Measurements from ENCODE around the gene RAC3. TPM values are rescaled to one million over a fixed set of nuclear protein-coding genes. Genes with fewer than 3 reads are reported as not detected.

Gene RAC3
- total RNA-seq, 3 donors from 2014 or later (not counting 1 experiment from before 2014, with no cell fraction given): 0.61 to 2.2 (median 2.1) TPM

DNA sequence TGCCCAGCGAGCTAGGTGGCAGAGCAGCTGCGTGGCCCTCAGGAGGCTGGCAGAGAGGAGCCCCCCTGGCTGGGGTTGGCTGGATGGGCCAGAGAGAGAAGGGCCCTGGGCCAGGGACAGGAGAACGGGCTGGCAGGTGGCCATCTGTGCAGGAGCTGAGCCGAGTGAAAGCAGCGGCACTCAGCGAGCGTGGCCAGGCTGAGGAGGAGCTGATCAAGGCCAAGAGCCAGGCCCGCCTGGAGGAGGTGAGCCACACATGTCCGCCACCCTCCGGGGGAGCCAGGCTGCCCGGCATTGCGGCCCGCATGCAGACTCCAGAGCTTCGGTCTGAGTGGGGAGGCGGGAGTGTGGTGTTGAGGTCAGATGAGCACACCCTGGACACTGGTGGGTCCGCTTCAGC lies 2.1 kb upstream of the RAC3 start:
- H3K27ac Mint-ChIP-seq: no peak overlapping the region
- Histone ChIP-seq H3K27ac (ENCODE audit: low read length) (no peak overlapping the region), H3K36me3 (ENCODE audit: control insufficient read depth, insufficient read depth, low read length) (no peaks in the 10 kb centered on the region), H3K9me3 (ENCODE audit: control insufficient read depth, insufficient read depth, low read length) (no peaks in the 10 kb centered on the region), H3K4me3 (ENCODE audit: low read length) (no peak overlapping the region), H3K4me1 (ENCODE audit: control insufficient read depth, insufficient read depth, low read length) (peaks cover 26% of the 10 kb centered on the region), H3K27me3 (ENCODE audit: control insufficient read depth, insufficient read depth, low read length) (peaks cover 6% of the 10 kb centered on the region)
- DNase-seq (no peak), ATAC-seq (no peak)
- TF ChIP-seq, protein P1, sequence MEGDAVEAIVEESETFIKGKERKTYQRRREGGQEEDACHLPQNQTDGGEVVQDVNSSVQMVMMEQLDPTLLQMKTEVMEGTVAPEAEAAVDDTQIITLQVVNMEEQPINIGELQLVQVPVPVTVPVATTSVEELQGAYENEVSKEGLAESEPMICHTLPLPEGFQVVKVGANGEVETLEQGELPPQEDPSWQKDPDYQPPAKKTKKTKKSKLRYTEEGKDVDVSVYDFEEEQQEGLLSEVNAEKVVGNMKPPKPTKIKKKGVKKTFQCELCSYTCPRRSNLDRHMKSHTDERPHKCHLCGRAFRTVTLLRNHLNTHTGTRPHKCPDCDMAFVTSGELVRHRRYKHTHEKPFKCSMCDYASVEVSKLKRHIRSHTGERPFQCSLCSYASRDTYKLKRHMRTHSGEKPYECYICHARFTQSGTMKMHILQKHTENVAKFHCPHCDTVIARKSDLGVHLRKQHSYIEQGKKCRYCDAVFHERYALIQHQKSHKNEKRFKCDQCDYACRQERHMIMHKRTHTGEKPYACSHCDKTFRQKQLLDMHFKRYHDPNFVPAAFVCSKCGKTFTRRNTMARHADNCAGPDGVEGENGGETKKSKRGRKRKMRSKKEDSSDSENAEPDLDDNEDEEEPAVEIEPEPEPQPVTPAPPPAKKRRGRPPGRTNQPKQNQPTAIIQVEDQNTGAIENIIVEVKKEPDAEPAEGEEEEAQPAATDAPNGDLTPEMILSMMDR (IDR thresholded peaks at IDR 0.05): no peak
- H3K4me1 Mint-ChIP-seq: peaks cover 0 to 11% of the 10 kb centered on the region in 2 donors
- intact Hi-C loops (cut with micrococcal nuclease): no loop called here
- WGBS (ENCODE audit: insufficient coverage): 97% methylated on average over 16 of the region's 16 CpGs
- no peaks in the 10 kb centered on the region for H3K36me3 Mint-ChIP-seq
- H3K4me3 Mint-ChIP-seq: peak overlapping the region; percentile 65
- H3K27me3 Mint-ChIP-seq (ENCODE audit: low read depth in 2 of 2): peaks cover 0 to 6% of the 10 kb centered on the region in 2 donors
- no peaks in the 10 kb centered on the region for H3K9me3 Mint-ChIP-seq

DNA sequence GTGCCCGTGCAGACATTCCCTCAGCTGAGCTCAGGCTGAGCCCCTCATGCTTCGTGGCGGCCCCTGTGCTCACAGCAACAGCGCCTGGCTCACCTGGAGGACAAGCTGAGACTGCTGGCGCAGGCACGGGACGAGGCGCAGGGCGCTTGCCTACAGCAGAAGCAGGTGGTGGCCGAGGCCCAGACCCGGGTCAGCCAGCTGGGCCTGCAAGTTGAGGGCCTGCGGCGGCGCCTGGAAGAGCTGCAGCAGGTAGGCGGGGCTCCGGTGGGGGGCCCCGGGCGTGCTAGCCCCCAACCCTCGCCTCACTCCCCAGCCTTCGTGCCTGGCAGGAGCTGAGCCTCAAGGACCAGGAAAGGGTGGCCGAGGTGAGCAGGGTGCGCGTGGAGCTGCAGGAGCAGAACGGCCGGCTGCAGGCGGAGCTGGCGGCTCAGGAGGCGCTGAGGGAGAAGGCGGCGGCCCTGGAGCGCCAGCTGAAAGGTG lies 1.4 kb upstream of the RAC3 start:
- ATAC-seq: no peak
- TF ChIP-seq, protein P1 (IDR thresholded peaks at IDR 0.05): no peak
- H3K27me3 Mint-ChIP-seq (ENCODE audit: low read depth in 2 of 2): peaks cover 0 to 6% of the 10 kb centered on the region in 2 donors
- H3K27ac Mint-ChIP-seq: peak overlapping the region in 1 of 2 donors; percentile 58
- intact Hi-C loops (cut with micrococcal nuclease): loop anchor here (1.0 kb wide), 1 partner anchor 124 kb away; no protein-coding TSS in a partner anchor
- no peak overlapping the region for H3K4me3 ChIP-seq (ENCODE audit: low read length)
- H3K9me3 Mint-ChIP-seq: no peaks in the 10 kb centered on the region
- H3K9me3 ChIP-seq (ENCODE audit: control insufficient read depth, insufficient read depth, low read length): no peaks in the 10 kb centered on the region
- DNase-seq: no peak
- peaks cover 6% of the 10 kb centered on the region for H3K27me3 ChIP-seq (ENCODE audit: control insufficient read depth, insufficient read depth, low read length)
- peaks cover 22% of the 10 kb centered on the region for H3K4me1 ChIP-seq (ENCODE audit: control insufficient read depth, insufficient read depth, low read length)
- H3K27ac ChIP-seq (ENCODE audit: low read length): no peak overlapping the region
- H3K4me3 Mint-ChIP-seq: peak overlapping the region; percentile 65
- peaks cover 0 to 12% of the 10 kb centered on the region in 2 donors for H3K4me1 Mint-ChIP-seq
- H3K36me3 ChIP-seq (ENCODE audit: control insufficient read depth, insufficient read depth, low read length): no peaks in the 10 kb centered on the region
- WGBS (ENCODE audit: insufficient coverage): 79% methylated on average over 31 of the region's 31 CpGs
- H3K36me3 Mint-ChIP-seq: no peaks in the 10 kb centered on the region

DNA sequence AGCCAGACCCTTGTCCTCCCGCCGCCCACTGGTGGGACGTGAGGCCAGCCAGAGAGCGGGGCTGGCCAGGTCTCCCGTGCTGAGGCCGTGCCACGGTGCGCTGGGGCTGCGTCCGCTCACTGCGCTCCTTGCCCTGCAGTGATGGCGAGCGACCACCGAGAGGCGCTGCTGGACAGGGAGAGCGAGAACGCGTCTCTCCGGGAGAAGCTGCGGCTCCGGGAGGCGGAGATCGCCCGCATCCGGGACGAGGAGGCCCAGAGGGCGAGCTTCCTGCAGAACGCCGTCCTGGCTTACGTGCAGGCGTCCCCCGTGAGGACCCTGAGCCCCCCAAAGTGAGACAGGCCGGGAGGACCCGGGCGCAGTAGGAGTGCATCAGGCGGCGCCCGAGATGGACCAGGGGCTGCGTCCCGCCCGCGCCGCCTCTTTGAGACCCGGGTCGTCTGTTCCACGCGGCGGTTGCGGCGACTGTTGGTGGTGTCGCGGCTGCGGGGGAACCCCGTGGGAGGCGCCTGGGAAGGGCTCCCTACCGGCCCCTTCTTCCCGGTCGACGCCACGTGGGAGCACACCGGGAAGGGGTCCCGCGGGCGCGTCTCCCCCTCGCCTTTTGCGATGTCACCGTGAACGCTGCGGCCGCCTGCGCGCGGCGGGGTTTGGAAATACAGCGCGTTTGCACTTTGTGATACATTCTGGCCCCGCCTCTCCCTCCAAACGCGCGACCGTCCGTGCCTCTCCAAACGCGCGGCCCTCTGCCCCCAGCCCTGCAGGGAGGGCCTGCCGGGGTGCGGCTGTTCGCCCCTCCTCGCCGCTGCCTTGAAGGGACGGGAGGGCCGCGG lies 792 bp upstream of the RAC3 start:
- peak overlapping the region; percentile 30 for H3K4me3 ChIP-seq (ENCODE audit: low read length)
- WGBS (ENCODE audit: insufficient coverage): 1% methylated on average over 94 of the region's 94 CpGs
- ATAC-seq: peak; percentile 88 to 93 (median 92)

More for the DNA sequence above, 792 bp upstream of the RAC3 start:
- H3K4me1 Mint-ChIP-seq: peaks cover 0 to 18% of the 10 kb centered on the region in 2 donors
- TF ChIP-seq, protein P1 (IDR thresholded peaks at IDR 0.05): peak; percentile 98
- H3K4me3 Mint-ChIP-seq: peak overlapping the region; percentile 93
- H3K36me3 Mint-ChIP-seq: no peaks in the 10 kb centered on the region
- Histone ChIP-seq H3K36me3 (ENCODE audit: control insufficient read depth, insufficient read depth, low read length) (no peaks in the 10 kb centered on the region), H3K27me3 (ENCODE audit: control insufficient read depth, insufficient read depth, low read length) (peaks cover 6% of the 10 kb centered on the region), H3K4me1 (ENCODE audit: control insufficient read depth, insufficient read depth, low read length) (peaks cover 24% of the 10 kb centered on the region), H3K9me3 (ENCODE audit: control insufficient read depth, insufficient read depth, low read length) (no peaks in the 10 kb centered on the region), H3K27ac (ENCODE audit: low read length) (no peak overlapping the region)
- no peaks in the 10 kb centered on the region for H3K9me3 Mint-ChIP-seq
- intact Hi-C loops (cut with micrococcal nuclease): loop anchor here (1.0 kb wide), 1 partner anchor 124 kb away; no protein-coding TSS in a partner anchor
- peak overlapping the region in 1 of 2 donors; percentile 58 for H3K27ac Mint-ChIP-seq
- peaks cover 0 to 6% of the 10 kb centered on the region in 2 donors for H3K27me3 Mint-ChIP-seq (ENCODE audit: low read depth in 2 of 2)
- peak; percentile 75 to 92 for DNase-seq
